Fibroblast of skin of right biceps (primary cell): ENCODE results near the gene TRPV2.

Experiments
- DNase-seq: peaks from one replicate; pipeline ENCODE4 v3.0.0-alpha.2; 2013

The TRPV2 gene

GRCh38 chr17:16478649-16479048, 63.3 kb downstream of the TRPV2 start:
- no peak for DNase-seq

- DNase-seq = no peak
These were observed 63.9 kb downstream of the TRPV2 start for GRCh38 chr17:16479264-16479663.

- DNase-seq = no peak
These were observed 65.6 kb downstream of the TRPV2 start for GRCh38 chr17:16480995-16481394.

GRCh38 chr17:16482253-16482652, 66.9 kb downstream of the TRPV2 start:
- DNase-seq = no peak

- no peak for DNase-seq
These were observed 67.8 kb downstream of the TRPV2 start for GRCh38 chr17:16483021-16483645.

GRCh38 chr17:16484445-16485175, 69.2 kb downstream of the TRPV2 start:
- no peak for DNase-seq
